ENCODE data around the gene FOXI2.

FOXI2 gene

GRCh38 chr10:127699311-127699710, 37.7 kb upstream of the FOXI2 start:
- no peak for DNase-seq
- no peak overlapping the region for H3K4me2 ChIP-seq (ENCODE audit: insufficient read depth, low read length)
- TF ChIP-seq, protein P1, sequence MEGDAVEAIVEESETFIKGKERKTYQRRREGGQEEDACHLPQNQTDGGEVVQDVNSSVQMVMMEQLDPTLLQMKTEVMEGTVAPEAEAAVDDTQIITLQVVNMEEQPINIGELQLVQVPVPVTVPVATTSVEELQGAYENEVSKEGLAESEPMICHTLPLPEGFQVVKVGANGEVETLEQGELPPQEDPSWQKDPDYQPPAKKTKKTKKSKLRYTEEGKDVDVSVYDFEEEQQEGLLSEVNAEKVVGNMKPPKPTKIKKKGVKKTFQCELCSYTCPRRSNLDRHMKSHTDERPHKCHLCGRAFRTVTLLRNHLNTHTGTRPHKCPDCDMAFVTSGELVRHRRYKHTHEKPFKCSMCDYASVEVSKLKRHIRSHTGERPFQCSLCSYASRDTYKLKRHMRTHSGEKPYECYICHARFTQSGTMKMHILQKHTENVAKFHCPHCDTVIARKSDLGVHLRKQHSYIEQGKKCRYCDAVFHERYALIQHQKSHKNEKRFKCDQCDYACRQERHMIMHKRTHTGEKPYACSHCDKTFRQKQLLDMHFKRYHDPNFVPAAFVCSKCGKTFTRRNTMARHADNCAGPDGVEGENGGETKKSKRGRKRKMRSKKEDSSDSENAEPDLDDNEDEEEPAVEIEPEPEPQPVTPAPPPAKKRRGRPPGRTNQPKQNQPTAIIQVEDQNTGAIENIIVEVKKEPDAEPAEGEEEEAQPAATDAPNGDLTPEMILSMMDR (IDR thresholded peaks at IDR 0.05; ENCODE audit: borderline replicate concordance, extremely low read depth, low read length, poor library complexity, severe bottlenecking): no peak
- TF ChIP-seq EZH2 (IDR thresholded peaks at IDR 0.05; ENCODE audit: borderline replicate concordance, low read depth, low read length, severe bottlenecking): no peak
- no peaks in the 10 kb centered on the region for H3K79me2 ChIP-seq (ENCODE audit: insufficient read depth, low read length)
- no peak for ATAC-seq (ENCODE audit: insufficient read depth, low read depth)
- no peaks in the 10 kb centered on the region for H3K36me3 ChIP-seq (ENCODE audit: insufficient read depth, low read length)
- H3K4me1 ChIP-seq (ENCODE audit: insufficient read depth, low read length): no peaks in the 10 kb centered on the region
- H2AFZ ChIP-seq (ENCODE audit: low read depth, low read length): no peak overlapping the region
- no peak overlapping the region for H3K4me3 ChIP-seq (ENCODE audit: low read depth in 1 of 2, low read length in 2 of 2)
- no peak overlapping the region for H3K27ac ChIP-seq (ENCODE audit: low read length)
- H3K9me3 ChIP-seq (ENCODE audit: insufficient read depth, low read length, severe bottlenecking): no peaks in the 10 kb centered on the region
- H3K9ac ChIP-seq (ENCODE audit: low read depth, low read length): no peak overlapping the region
- no peaks in the 10 kb centered on the region for H4K20me1 ChIP-seq (ENCODE audit: insufficient read depth, low read length)
- H3K27me3 ChIP-seq (ENCODE audit: insufficient read depth, low read length, poor library complexity): peaks cover 3% of the 10 kb centered on the region

DNA sequence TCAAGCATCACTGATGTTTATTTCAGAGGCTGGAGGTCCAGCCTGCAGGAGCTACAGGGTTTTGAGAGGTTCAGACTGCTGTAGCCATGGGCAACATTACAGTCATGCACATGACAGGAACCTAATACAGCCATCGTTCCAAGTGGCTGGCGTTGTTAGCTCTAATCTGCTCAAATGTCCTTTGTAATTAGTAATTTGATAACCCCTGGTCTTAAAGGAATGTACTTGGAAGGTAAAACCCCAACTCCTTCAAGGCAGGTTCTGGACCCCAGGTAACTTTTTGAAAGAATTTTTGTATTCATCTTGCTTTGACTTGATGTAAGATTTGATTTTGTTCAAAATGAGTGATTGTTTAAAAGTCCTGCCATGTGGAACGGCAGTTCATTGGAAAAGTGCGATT, 34.7 kb upstream of the FOXI2 start:
- Histone ChIP-seq H3K79me2 (ENCODE audit: insufficient read depth, low read length) (no peaks in the 10 kb centered on the region), H3K4me1 (ENCODE audit: insufficient read depth, low read length) (no peaks in the 10 kb centered on the region), H3K4me3 (ENCODE audit: low read depth in 1 of 2, low read length in 2 of 2) (no peak overlapping the region), H3K27me3 (ENCODE audit: insufficient read depth, low read length, poor library complexity) (peaks cover 3% of the 10 kb centered on the region), H3K9ac (ENCODE audit: low read depth, low read length) (no peak overlapping the region), H3K36me3 (ENCODE audit: insufficient read depth, low read length) (no peaks in the 10 kb centered on the region), H4K20me1 (ENCODE audit: insufficient read depth, low read length) (no peaks in the 10 kb centered on the region), H2AFZ (ENCODE audit: low read depth, low read length) (no peak overlapping the region), H3K9me3 (ENCODE audit: insufficient read depth, low read length, severe bottlenecking) (no peaks in the 10 kb centered on the region), H3K4me2 (ENCODE audit: insufficient read depth, low read length) (no peak overlapping the region), H3K27ac (ENCODE audit: low read length) (no peak overlapping the region)
- DNase-seq (no peak), ATAC-seq (ENCODE audit: insufficient read depth, low read depth) (no peak)
- TF ChIP-seq EZH2 (IDR thresholded peaks at IDR 0.05; ENCODE audit: borderline replicate concordance, low read depth, low read length, severe bottlenecking): no peak
- TF ChIP-seq, protein P1 (IDR thresholded peaks at IDR 0.05; ENCODE audit: borderline replicate concordance, extremely low read depth, low read length, poor library complexity, severe bottlenecking): no peak

- no peak overlapping the region for H3K27ac ChIP-seq (ENCODE audit: low read length)
- no peak overlapping the region for H3K4me2 ChIP-seq (ENCODE audit: insufficient read depth, low read length)
- no peak overlapping the region for H2AFZ ChIP-seq (ENCODE audit: low read depth, low read length)
- no peaks in the 10 kb centered on the region for H3K36me3 ChIP-seq (ENCODE audit: insufficient read depth, low read length)
- H4K20me1 ChIP-seq (ENCODE audit: insufficient read depth, low read length): no peaks in the 10 kb centered on the region
- no peaks in the 10 kb centered on the region for H3K9me3 ChIP-seq (ENCODE audit: insufficient read depth, low read length, severe bottlenecking)
- H3K27me3 ChIP-seq (ENCODE audit: insufficient read depth, low read length, poor library complexity): no peaks in the 10 kb centered on the region
- H3K9ac ChIP-seq (ENCODE audit: low read depth, low read length): no peak overlapping the region
- no peaks in the 10 kb centered on the region for H3K4me1 ChIP-seq (ENCODE audit: insufficient read depth, low read length)
- H3K79me2 ChIP-seq (ENCODE audit: insufficient read depth, low read length): no peaks in the 10 kb centered on the region
- DNase-seq (no peak), ATAC-seq (ENCODE audit: insufficient read depth, low read depth) (no peak)
- no peak overlapping the region for H3K4me3 ChIP-seq (ENCODE audit: low read depth in 1 of 2, low read length in 2 of 2)
- TF ChIP-seq, protein P1 (IDR thresholded peaks at IDR 0.05; ENCODE audit: borderline replicate concordance, extremely low read depth, low read length, poor library complexity, severe bottlenecking): no peak
- no peak for TF ChIP-seq EZH2 (IDR thresholded peaks at IDR 0.05; ENCODE audit: borderline replicate concordance, low read depth, low read length, severe bottlenecking)
These were observed 21.7 kb upstream of the FOXI2 start for GRCh38 chr10:127715249-127715648.

Measured in DND-41 (cell line).